Measurements from ENCODE around the gene OR2F1.

OR2F1 gene

DNA sequence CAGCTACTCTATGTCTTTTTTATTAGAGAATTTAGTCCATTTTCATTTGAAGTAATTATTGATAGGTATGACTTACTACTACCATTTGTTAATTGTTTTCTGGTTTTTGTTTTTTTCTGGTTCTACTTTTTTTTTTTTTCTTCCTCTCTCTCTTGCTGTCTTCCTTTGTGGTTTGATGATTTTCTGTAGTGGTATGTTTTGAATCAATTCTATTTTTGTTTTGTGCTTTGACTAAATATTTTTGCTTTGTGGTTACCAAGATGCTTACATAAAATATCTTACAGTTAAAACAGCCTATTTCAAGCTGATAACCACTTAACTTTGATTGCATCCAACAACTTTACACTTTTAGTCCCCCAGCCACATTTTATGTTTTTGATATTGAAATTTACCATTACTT is 22.9 kb upstream of the OR2F1 start:
- Histone ChIP-seq H3K9me3 (ENCODE audit: control insufficient read depth, low read length) (no peaks in the 10 kb centered on the region), H3K36me3 (ENCODE audit: control insufficient read depth, insufficient read depth, low read length) (no peaks in the 10 kb centered on the region), H3K4me1 (ENCODE audit: control insufficient read depth, insufficient read depth, low read length) (no peaks in the 10 kb centered on the region), H3K9ac (ENCODE audit: low read length) (no peak overlapping the region), H3K4me3 (ENCODE audit: low read length) (no peak overlapping the region), H3K27me3 (ENCODE audit: control insufficient read depth, insufficient read depth, low read length) (no peaks in the 10 kb centered on the region)

DNA sequence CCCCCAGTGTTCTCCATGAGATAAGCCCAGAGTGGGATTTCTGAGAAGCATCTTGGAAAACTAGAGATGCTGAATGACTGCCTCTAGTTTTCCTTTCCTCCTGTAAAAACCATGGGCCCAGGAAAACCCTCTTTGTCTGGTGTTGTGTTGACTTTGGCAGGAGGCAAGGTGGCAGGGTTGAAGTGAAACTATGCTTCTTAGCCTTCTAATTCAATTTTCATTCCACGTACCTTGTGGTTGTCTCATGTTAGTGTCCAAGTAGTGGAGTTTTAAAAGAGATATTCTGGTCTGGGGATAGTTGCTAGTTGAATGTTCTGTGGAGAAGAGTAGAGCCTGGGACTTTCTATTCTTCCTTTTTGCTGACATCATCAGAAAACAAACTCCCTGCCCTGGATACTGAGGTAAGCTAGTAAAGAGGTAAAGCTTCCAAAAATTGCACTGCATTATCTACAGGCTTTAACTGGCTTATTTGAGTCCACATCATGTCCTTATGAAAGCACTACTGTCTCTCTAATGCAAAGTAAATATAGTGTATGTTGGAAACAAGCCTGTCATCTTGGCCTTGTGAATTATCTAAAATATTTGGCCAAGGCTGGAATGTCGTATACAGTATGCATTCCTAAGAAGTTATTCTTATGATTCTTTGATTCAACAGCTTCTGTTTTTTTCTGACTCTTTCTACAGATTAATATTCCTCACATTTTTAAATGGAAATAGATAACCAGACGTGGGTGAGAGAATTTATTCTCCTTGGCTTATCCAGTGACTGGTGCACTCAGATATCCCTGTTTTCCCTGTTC is 19.9 kb upstream of the OR2F1 start, which contains the start of gene OR2F2:
TSS of gene OR2F2 (plus strand) at position 708 of the 800 bp plus-strand sequence. CDS start at position 708, 0 bp downstream.
- H3K9me3 ChIP-seq (ENCODE audit: control insufficient read depth, low read length) = no peaks in the 10 kb centered on the region
- no peak within 1 kb of the TSS for H3K4me3 ChIP-seq (ENCODE audit: low read length)
- H3K27me3 ChIP-seq (ENCODE audit: control insufficient read depth, insufficient read depth, low read length) = no peaks in the 10 kb centered on the region
- H3K9ac ChIP-seq (ENCODE audit: low read length) = no peak within 1 kb of the TSS
- H3K36me3 ChIP-seq (ENCODE audit: control insufficient read depth, insufficient read depth, low read length) = no peaks in the 10 kb centered on the region
- no peaks in the 10 kb centered on the region for H3K4me1 ChIP-seq (ENCODE audit: control insufficient read depth, insufficient read depth, low read length)

DNA sequence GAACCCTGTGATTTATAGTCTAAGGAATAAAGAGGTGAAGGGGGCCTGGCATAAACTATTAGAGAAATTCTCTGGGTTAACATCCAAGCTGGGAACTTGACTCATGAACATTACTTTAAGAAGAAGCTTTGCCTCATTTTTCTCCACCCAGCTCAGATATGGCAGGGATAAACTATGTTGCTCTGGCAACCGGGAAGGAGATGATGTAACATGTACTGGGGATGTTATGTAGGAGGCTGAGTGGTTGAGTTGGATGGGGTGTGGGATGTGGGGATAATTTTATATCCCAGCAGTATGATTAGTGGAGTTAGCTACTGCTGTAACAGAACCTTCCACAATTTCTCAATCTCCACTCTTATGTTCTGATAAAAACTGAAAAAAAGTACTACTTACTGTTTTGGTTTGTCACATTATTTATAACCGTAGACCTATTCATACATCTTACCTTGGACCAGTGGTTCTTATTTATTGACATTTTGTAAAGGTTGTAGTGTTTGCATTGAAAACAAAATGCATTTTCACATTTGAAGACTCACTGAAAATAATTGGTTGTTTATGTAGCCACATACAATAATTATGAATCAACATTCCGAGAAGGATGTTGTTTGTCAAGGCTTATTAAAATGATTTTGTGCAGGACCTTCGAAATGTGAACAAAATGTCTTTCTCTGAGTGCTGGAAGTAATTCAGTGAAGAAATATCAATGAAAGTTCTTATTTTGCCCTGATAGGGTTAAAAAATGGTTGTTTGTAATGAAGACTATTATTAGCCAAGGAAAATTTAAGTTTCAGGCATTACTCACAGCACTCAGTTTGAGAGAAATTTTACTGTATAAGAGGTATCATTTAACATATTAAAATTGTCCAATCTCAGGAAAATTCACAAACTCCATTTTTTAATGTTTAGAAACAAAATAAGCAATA is 18.3 kb upstream of the OR2F1 start:
- H3K9ac ChIP-seq (ENCODE audit: low read length) = no peak overlapping the region
- H3K27me3 ChIP-seq (ENCODE audit: control insufficient read depth, insufficient read depth, low read length) = no peaks in the 10 kb centered on the region

DNA sequence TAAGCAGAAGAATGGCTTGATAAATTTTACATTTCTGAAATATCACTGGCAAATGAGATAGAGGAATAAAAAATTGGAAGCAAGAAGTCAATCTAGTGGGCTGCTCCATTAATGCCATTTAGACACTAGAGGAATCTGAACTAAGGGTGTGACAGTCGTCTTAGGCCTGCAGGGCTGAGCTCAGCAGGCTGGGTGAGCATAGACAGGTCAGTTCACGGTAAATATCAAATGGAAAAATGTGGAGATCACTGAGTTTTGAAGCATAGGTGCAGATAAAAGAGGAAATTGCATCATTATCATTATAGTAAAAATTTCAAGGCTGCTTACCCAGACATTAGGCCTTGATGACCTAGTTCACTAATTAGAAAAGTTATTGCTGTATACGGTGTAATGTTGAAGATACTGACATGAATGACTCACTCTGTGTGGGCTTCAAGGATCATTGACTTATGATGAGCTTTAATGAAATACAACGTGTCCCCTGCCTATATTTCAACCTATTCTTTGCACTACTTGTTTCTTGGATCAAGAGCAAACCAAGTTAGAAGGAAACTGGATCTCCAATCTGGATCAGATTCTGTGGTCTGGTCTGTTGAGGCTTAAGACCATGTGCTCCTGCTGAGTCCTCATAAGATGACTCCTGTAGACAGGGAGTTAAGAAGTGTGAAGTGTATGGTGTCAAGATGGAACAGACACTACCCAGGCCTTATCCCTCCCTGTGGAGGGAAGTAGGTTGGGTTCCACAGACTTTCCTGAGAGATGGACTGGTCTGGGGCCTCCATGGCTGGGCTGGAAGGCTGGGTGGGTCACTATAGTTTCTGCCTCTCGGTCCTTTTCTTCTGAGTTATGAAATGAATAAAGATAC is 16.0 kb upstream of the OR2F1 start:
- H3K9me3 ChIP-seq (ENCODE audit: control insufficient read depth, low read length) = no peaks in the 10 kb centered on the region
- H3K4me1 ChIP-seq (ENCODE audit: control insufficient read depth, insufficient read depth, low read length) = no peaks in the 10 kb centered on the region
- no peaks in the 10 kb centered on the region for H3K36me3 ChIP-seq (ENCODE audit: control insufficient read depth, insufficient read depth, low read length)
- H3K27me3 ChIP-seq (ENCODE audit: control insufficient read depth, insufficient read depth, low read length) = no peaks in the 10 kb centered on the region
- H3K4me3 ChIP-seq (ENCODE audit: low read length) = no peak overlapping the region
- no peak overlapping the region for H3K9ac ChIP-seq (ENCODE audit: low read length)

More for the DNA sequence above, 18.3 kb upstream of the OR2F1 start:
- no peaks in the 10 kb centered on the region for H3K36me3 ChIP-seq (ENCODE audit: control insufficient read depth, insufficient read depth, low read length)
- H3K9me3 ChIP-seq (ENCODE audit: control insufficient read depth, low read length) = no peaks in the 10 kb centered on the region
- H3K4me3 ChIP-seq (ENCODE audit: low read length) = no peak overlapping the region
- no peaks in the 10 kb centered on the region for H3K4me1 ChIP-seq (ENCODE audit: control insufficient read depth, insufficient read depth, low read length)

DNA sequence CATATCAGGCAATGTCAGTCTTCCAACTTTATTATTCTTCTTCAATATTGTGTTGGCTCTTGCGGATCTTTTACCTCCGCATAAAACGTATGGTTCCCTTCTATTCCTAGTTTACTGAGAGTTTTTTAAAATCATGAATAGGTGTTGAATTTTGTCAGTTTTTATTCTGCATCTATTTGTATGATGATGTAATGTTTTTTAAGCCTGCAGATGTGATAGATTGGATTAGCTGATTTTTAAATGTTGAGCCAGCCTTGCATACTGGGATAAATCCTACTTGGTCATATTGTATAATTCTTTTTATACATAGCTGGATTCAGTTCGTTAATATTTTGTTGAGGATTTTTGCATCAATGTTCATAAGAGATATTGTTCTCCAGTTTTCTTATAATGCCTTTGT is 9.2 kb upstream of the OR2F1 start:
- Histone ChIP-seq H3K4me1 (ENCODE audit: control insufficient read depth, insufficient read depth, low read length) (no peaks in the 10 kb centered on the region), H3K9ac (ENCODE audit: low read length) (no peak overlapping the region), H3K27me3 (ENCODE audit: control insufficient read depth, insufficient read depth, low read length) (no peaks in the 10 kb centered on the region)

DNA sequence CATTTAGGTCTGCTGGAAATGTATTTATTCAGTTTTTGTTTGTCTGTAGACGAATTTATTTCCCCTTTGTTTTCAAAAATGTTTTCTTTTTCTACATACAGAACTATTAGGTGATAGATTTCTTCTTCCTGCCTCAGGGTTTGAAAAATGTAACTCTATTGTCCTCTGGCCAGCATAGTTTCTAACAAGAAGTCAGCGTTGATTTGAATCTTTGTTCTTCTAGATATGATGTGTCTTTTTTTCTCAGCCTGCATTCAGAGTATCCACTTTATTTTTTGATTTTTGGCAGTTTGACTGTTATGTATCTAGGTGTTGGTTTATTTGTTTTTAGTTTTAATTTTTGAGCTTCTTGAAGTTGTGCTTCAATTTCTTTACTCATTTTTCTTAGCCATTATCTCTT is 7.5 kb upstream of the OR2F1 start:
- no peaks in the 10 kb centered on the region for H3K36me3 ChIP-seq (ENCODE audit: control insufficient read depth, insufficient read depth, low read length)
- H3K9ac ChIP-seq (ENCODE audit: low read length) = no peak overlapping the region
- no peak overlapping the region for H3K4me3 ChIP-seq (ENCODE audit: low read length)
- H3K9me3 ChIP-seq (ENCODE audit: control insufficient read depth, low read length) = no peaks in the 10 kb centered on the region
- H3K27me3 ChIP-seq (ENCODE audit: control insufficient read depth, insufficient read depth, low read length) = no peaks in the 10 kb centered on the region
- H3K4me1 ChIP-seq (ENCODE audit: control insufficient read depth, insufficient read depth, low read length) = no peaks in the 10 kb centered on the region

More for the DNA sequence above, 9.2 kb upstream of the OR2F1 start:
- H3K9me3 ChIP-seq (ENCODE audit: control insufficient read depth, low read length) = no peaks in the 10 kb centered on the region
- H3K4me3 ChIP-seq (ENCODE audit: low read length) = no peak overlapping the region
- H3K36me3 ChIP-seq (ENCODE audit: control insufficient read depth, insufficient read depth, low read length) = no peaks in the 10 kb centered on the region

- Histone ChIP-seq H3K9ac (ENCODE audit: low read length) (no peak overlapping the region), H3K4me3 (ENCODE audit: low read length) (no peak overlapping the region), H3K27me3 (ENCODE audit: control insufficient read depth, insufficient read depth, low read length) (no peaks in the 10 kb centered on the region), H3K36me3 (ENCODE audit: control insufficient read depth, insufficient read depth, low read length) (no peaks in the 10 kb centered on the region), H3K9me3 (ENCODE audit: control insufficient read depth, low read length) (no peaks in the 10 kb centered on the region), H3K4me1 (ENCODE audit: control insufficient read depth, insufficient read depth, low read length) (no peaks in the 10 kb centered on the region)
Observed at GRCh38 chr7:143948733-143949132, 5.9 kb upstream of the OR2F1 start.

DNA sequence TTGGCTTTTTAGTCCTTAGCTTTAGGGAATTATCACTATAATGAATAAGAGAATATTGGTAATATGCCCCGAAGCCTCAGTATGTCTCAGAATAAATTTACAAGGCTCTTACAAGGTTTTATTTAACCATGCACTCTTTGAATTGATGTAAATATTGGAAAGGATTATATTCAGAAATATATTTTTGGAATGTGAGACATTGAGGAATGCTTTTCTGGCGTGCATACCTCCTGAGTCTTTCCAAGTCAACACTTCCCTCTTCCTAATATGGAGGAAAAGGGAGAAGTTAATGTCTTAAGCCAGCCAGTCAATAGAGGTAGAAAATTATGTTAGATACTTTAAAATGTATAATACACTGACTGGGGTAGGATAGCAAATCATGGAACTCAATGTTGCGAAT is 1.2 kb upstream of the OR2F1 start:
- Histone ChIP-seq H3K4me3 (ENCODE audit: low read length) (no peak overlapping the region), H3K27me3 (ENCODE audit: control insufficient read depth, insufficient read depth, low read length) (no peaks in the 10 kb centered on the region), H3K36me3 (ENCODE audit: control insufficient read depth, insufficient read depth, low read length) (no peaks in the 10 kb centered on the region), H3K4me1 (ENCODE audit: control insufficient read depth, insufficient read depth, low read length) (no peaks in the 10 kb centered on the region), H3K9me3 (ENCODE audit: control insufficient read depth, low read length) (no peaks in the 10 kb centered on the region), H3K9ac (ENCODE audit: low read length) (no peak overlapping the region)

- no peaks in the 10 kb centered on the region for H3K9me3 ChIP-seq (ENCODE audit: control insufficient read depth, low read length)
- no peaks in the 10 kb centered on the region for H3K36me3 ChIP-seq (ENCODE audit: control insufficient read depth, insufficient read depth, low read length)
- H3K4me3 ChIP-seq (ENCODE audit: low read length) = no peak overlapping the region
- no peak overlapping the region for H3K9ac ChIP-seq (ENCODE audit: low read length)
- no peaks in the 10 kb centered on the region for H3K4me1 ChIP-seq (ENCODE audit: control insufficient read depth, insufficient read depth, low read length)
- no peaks in the 10 kb centered on the region for H3K27me3 ChIP-seq (ENCODE audit: control insufficient read depth, insufficient read depth, low read length)
Observed at GRCh38 chr7:143954135-143954534, 509 bp upstream of the OR2F1 start.

DNA sequence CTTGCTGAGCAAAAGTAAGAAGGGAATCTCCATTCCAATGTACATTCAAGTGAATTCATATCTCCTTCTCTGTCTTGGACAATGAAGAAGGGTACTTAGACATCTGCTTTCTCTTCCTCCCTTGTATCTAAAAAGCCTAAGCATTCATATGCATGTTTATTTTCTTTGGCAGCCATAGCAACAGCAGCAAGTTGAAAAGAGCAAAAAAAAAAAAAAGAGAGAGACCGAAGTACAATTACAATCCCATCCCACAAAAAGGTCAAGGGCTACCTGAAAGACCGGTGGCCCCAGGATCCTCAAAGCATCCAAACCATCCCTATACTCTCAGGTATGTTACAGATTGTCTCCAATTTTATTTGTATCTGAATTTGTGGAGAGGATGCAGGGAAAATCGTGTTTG is 4.1 kb downstream of the OR2F1 start:
- Histone ChIP-seq H3K4me3 (ENCODE audit: low read length) (no peak overlapping the region), H3K9ac (ENCODE audit: low read length) (no peak overlapping the region), H3K27me3 (ENCODE audit: control insufficient read depth, insufficient read depth, low read length) (no peaks in the 10 kb centered on the region), H3K4me1 (ENCODE audit: control insufficient read depth, insufficient read depth, low read length) (no peaks in the 10 kb centered on the region), H3K9me3 (ENCODE audit: control insufficient read depth, low read length) (no peaks in the 10 kb centered on the region), H3K36me3 (ENCODE audit: control insufficient read depth, insufficient read depth, low read length) (no peaks in the 10 kb centered on the region)

GRCh38 chr7:143960813-143961610 is 6.4 kb downstream of the OR2F1 start:
- Histone ChIP-seq H3K27me3 (ENCODE audit: control insufficient read depth, insufficient read depth, low read length) (no peaks in the 10 kb centered on the region), H3K4me3 (ENCODE audit: low read length) (no peak overlapping the region), H3K9me3 (ENCODE audit: control insufficient read depth, low read length) (no peaks in the 10 kb centered on the region), H3K9ac (ENCODE audit: low read length) (no peak overlapping the region), H3K36me3 (ENCODE audit: control insufficient read depth, insufficient read depth, low read length) (no peaks in the 10 kb centered on the region), H3K4me1 (ENCODE audit: control insufficient read depth, insufficient read depth, low read length) (no peaks in the 10 kb centered on the region)

Data from mucosa of stomach (tissue), 1 donor.